ENCODE data around the gene BMERB1.
"Not testable (repeated sequence)": the region's sequence is repeated elsewhere in the genome, so short reads cannot be mapped to it uniquely, and the experiment has no call there.

Gene BMERB1

DNA sequence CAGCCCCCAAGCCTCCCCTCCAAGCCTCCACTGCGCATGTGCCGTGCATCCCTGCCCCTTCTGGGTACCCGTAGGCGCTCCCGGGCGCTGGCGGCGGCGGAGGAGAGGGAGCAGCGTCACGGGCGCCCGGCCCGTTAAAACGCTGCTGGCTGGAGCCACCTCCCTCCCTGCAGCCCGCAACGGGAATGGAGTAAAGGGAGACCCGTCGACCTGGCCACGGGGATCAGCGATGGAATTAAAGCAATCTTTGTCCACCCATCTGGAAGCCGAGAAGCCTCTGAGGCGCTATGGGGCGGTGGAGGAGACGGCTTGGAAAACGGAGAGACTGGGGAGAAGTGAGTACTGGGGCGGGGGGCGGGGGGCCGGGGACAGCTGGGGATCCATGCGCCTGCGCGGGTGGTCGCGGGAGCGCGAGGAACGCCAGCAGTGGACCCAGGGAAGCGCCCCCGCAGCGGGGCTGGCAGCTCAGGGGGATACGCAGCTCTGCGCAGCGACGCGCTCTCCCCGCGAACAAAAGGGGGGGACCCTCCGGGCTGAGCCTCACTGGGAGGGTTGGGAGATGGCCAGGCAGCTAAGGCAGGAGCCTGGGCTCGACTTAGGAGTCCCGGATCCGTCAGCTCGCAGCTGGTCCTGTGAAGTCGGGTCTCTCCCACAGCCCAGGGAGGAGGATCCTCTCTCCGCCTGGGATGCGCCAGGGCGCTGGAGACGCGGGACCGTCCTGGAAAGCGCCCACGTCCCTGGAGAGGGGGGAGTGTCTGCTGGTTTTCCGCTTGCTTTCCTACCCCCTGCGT is at the start of gene BMERB1:
TSS of gene BMERB1 (plus strand) at position 164 of the 791 bp plus-strand sequence. CDS start at position 230, 66 bp downstream.
- peak; percentile 84 for DNase-seq

DNA sequence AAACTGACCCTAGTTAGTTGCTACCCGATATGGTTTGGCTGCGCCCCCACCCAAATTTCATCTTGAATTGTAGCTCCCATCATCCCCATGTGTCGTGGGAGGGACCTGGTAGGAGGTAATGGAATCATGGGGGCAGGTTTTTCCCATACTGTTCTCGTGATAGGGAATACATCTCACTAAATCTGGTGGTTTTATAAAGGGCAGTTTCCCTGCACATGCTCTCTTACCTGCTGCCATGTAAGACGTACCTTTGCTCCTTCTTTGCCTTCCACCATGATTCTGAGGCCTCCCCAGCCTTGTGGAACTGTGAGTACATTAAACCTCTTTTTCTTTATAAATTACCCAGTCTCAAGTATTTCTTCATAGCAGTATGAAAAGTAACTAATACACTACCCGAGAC is 46.3 kb upstream of the BMERB1 start:
- not testable (repeated sequence) for DNase-seq

DNA sequence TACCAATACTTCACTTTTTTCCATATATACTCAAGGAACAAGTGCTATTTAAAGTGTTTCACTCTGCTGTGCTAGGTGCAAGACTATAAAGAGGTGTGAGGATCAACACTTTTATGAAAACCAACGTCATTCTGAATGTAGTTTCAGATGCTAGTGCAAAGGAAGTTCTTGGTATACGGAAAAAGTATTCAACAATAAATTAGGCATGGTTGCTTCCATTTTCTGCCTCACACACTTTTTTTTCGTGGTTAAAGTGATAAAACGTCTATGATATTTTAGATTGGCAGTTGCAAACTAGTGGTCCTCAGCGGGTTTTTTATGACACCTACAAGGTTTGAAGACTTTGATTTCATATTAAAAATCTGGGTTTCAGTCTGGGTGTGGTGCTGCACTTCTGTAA is 44.5 kb upstream of the BMERB1 start:
- not testable (repeated sequence) for DNase-seq

DNA sequence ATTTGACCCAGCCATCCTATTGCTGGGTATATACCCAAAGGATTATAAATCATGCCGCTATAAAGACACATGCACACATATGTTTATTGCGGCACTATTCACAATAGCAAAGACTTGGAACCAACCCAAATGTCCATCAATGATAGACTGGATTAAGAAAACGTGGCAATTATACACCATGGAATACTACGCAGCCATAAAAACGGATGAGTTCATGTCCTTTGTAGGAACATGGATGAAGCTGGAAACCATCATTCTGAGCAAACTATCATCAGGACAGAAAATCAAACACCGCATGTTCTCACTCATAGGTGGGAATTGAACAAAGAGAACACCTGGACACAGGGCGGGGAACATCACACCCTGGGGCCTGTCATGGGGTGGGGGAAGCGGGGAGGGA is 41.4 kb upstream of the BMERB1 start:
- not testable (repeated sequence) for DNase-seq

DNA sequence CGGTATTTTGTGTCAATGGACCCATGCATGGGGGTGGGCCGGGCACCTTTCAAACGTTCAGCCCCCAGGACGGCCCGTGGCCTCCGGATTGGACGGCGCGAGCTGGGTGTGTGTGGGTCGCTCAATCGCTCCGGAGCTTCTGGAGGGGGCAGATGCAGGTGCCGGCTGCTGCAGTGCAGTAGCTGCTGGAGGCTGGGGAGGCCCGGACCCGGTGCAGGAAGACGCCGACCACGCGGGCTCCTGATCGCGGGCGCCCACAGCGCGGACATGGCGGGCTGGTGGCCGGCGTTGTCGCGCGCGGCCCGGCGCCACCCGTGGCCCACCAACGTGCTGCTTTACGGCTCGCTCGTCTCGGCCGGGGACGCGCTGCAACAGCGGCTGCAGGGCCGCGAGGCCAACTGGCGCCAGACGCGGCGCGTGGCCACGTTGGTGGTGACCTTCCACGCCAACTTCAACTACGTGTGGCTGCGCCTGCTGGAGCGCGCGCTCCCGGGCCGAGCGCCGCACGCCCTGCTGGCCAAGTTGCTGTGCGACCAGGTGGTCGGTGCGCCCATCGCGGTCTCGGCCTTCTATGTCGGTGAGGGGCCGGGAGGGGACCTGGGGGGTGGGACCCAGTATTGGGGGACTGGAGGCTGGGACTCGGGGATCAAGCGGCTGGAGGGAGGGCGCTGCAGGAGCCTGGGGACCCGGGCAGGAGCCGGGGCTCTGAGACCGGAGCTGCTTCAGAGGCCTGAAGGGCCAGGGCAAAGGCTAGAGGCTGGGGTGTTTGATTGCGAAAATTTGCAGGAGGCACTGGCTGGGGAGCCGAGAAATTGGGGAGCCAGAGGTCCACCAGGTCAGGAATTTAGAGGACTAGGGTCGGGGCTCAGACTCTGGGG is 38.5 kb upstream of the BMERB1 start, which contains the start of gene MPV17L:
TSS of gene MPV17L (plus strand) at position 124 of the 878 bp plus-strand sequence. CDS start at position 268, 144 bp downstream.
- DNase-seq: not testable (repeated sequence)

DNA sequence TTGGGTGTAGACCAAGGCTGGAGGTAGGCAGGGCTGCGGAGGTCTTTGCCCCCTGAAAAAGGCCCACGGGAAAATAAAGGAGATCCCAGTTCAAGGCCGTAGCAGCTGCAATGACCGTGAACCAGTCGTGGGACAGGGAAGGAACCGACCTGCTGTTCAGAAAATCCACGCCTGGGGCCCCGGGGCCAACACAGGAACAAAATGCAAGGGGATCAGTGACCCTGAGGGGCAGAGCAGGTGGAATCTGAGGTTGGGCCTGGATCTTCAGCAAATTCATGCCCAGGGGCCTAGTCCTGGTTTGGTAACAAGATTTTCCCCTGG is 37.9 kb upstream of the BMERB1 start:
- not testable (repeated sequence) for DNase-seq

DNA sequence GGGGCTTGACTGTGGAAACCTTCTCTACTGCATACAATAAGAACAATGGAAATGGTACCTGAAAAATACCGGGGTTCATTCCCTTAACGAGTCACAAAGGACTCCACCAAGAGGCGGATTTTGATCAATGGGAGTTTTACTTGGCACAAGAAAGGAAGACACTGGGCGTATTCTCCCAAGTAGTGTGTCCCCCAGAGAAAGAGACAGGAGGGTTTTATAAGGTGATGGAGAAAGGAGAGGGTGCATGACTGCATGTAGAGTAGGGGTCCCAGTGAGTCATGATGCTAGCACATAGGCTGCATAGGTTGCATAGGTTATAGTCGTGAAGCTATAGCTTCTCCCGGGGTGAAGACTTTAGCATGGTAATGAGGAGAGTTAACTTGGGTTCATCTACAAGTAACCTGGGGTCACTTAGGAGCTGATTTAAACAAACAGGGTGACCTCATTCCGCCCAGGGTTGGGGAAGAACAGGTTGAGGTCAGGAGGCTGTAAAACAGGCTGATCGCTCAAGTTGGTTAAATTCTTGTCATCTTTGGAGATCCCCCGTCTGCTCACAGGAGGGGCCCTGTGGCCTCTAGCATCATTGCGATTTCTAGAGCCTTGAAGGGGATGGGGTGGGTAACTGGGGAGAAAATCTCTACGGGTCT is 37.3 kb upstream of the BMERB1 start:
- DNase-seq: no peak

DNA sequence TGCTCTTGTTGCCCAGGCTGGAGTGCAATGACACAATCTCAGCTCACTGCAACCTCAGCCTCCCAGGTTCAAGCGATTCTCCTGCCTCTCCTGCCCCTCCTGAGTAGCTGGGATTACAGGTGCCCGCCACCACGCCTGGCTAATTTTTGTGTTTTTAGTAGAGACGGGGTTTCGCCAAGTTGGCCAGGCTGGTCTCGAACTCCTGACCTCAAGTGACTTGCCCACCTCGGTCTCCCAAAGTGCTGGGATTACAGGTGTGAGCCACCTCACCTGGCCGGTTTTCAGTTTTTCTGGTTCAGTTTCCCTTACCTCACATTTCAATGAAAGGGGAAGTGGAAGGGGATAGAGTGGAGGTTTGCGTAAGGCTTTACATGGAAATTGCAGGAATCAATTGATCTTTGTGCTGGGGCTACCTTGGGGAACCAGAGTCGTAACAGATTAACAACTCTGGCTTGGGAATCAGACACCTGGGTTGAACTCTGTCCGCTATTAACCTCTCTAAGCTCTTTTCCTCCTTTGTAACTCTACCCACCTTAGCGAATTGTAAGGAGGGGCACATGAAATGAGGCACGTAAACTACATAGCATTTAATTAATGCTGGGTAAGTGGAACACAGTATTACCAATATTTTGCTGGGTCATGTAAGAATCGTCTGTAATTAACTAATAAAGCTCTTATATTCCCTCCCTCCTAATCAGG is 35.6 kb upstream of the BMERB1 start:
- no peak for DNase-seq

DNA sequence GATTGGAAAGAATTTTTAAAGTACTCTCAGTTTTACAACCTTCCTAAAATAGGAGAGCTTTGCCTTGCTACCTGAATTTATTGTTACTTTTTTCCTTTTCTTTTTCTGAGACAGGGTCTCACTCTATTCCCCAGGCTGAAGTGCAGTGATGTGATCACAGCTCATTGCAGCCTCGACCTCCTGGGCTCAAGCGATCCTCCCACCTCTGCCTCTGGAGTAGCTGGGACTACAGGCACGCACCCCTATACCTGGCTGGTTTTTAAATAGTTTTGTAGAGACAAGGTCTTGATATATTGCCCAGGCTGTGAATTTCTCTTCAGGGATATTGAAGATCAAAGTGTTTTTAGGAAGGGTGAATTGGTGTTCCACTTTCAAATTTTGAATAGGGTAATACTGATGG is 35.1 kb upstream of the BMERB1 start:
- DNase-seq: no peak

DNA sequence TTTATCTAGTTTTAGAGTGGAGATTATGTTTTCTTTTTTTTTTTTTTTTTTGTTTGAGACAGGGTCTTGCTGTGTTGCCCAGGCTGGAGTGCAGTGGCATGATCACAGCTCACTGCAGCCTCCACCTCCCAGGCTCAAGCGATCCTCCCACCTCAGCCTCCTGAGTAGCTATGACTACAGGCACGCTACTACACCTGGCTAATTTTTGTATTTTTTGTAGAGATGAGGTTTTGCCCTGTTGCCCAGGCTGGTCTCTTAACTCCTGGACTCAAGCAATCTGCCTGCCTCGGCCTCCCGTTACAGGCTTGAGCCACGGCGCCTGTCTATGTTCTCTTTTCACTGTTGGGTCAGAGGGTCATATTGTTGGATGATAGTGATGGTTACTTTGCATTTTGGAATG is 34.1 kb upstream of the BMERB1 start:
- DNase-seq: not testable (repeated sequence)

DNA sequence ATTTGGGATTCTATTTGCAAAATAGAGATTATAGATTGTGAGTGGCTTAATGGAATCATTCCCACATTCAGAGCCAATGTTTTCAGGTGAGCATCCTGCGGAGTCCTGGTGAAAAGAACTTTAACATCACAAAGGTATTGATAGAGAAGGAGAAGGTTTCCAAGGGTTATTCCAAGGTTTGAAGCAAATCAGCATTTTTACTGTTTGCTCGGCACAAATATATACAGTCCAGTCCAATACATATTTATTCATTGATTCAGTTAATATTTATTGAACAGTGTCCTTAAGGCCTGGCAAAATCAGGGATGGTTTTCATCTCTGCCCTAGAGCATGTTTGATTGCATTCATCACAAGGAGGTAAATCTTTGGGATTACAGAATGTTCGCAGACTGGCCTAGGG is 32.4 kb upstream of the BMERB1 start:
- DNase-seq: no peak

DNA sequence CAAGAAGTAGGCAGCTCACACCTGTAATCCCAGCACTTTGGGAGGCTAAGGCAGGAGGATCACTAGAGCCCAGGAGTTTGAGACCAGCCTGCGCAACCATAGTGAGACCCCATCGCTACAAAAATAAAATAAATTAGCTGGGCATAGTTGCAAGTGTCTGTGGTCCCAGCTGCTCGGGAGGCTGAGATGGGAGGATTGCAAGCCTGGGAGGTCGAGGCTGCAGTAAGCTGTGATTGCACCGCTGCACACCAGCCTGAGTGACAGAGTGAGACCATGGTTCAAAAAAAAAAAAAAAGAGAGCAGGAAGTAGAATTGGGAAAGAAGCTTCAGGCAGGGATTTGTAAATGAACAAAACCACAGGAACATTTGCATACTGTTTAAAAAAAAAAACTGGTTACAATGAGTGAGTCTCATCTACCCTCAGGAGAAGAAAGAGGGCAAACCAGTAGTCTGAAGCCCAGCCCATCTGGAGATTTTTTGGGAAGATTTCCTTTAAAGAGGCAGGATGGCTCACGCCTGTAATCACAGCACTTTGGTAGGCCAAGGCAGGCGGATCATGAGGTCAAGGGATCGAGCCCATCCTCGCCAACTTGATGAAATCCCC is 30.9 kb upstream of the BMERB1 start:
- DNase-seq: no peak

DNA sequence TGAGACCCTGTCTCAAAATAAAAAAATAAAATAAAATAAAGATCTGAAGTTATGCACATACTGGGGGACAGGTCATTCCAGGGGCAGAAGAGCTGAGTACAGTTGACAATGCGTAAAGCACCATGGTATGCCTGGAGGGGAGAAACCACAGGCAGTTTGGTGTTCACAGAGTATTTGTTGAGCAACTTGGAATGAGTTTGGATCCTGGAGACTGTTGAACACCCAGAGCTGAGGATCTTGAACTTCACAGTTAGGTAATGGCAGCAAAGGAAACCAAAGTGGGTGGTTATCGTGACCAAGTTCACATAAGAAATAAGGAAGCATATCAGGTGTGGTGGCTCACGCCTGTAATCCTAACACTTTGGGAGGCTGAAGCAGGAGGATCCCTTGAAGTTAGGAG is 30.3 kb upstream of the BMERB1 start:
- DNase-seq: not testable (repeated sequence)

DNA sequence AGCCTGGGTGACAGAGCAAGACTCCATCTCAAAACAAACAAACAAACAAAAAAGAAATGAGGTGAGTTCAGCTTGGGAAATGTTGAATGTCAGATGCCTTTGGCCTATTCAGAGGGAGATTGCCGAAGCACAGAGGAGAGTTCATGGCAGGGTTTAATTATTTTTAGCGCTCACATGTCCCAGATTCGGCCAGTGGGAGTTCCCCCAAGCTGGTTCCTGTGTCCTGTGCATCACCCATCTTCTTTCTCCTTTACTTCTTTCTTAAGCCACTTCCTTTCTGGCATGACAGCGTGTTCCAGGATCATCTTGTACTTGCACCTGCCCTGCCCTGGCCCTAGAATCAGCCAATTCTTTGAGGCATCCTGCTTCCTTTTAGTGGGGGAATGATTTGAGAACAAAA is 29.6 kb upstream of the BMERB1 start:
- no peak for DNase-seq

DNA sequence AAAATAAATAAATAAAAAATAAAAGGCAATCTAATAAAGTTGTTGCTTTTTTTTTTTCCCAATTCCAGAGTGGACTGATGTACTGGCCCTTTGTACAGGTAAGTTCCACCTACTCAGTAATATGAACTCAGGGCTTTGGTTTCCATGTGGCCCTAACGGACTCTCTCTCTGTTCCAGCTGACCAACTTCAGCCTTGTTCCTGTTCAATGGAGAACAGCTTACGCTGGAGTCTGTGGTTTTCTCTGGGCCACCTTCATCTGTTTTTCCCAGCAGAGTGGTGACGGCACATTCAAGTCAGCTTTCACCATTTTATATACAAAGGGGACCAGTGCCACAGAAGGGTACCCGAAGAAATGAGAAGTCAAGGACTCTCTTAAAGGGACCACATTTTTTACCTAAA is 26.6 kb upstream of the BMERB1 start:
- DNase-seq: not testable (repeated sequence)

DNA sequence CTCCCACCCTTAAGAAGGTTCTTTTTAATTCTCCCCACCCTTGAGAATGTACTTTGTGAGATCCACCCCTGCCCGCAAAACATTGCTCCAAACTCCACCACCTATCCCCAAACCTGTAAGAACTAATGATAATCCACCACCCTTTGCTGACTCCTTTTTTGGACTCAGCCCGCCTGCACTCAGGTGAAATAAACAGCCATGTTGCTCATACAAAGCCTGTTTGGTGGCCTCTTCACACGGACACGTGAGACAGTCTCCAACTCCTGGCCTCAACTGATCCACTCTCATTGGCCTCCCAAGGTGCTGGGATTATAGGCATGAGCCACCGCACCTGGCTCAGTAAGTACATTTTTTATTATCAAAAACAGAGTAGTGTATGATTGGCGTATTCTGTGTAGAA is 24.9 kb upstream of the BMERB1 start:
- DNase-seq: not testable (repeated sequence)

DNA sequence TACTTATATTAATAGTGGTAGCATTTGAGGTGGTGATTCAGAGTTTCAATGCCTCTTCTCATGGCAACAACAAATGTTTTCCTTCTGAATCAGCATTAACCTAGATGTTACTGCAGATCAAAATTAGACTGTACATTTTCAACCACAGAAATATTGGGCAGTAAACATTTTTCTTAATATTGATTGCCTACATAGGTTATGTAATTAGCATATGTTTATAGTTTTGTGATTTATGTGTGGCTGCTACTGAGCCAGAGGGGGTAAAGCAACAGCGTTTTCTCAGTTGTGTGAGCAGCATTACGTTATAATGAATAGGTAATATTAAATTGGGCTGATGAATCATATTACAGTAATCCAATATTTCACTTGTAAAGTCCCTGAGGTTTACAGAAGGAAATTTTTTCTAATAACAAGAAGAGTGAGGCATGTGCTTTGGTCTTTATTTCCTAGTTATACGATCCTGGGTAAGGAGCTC is 18.8 kb upstream of the BMERB1 start:
- no peak for DNase-seq

DNA sequence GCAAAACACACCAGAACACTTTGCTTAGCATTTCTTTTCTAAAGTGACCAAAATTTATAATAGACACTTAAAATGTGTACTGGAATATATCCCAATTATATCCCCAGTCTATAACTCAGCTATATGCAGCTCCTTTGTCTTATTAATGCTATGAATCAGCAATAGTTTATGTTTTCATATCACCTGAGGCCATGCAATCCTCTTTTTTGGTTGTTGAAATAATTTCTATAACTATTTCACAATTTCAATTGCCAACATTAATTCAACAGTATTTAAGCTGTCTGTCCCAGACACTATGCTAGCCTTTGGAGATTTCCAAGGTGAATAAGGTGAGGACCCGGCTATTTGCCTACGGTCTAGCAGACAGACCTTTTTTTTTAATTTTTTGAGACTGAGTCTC is 17.2 kb upstream of the BMERB1 start:
- no peak for DNase-seq

DNA sequence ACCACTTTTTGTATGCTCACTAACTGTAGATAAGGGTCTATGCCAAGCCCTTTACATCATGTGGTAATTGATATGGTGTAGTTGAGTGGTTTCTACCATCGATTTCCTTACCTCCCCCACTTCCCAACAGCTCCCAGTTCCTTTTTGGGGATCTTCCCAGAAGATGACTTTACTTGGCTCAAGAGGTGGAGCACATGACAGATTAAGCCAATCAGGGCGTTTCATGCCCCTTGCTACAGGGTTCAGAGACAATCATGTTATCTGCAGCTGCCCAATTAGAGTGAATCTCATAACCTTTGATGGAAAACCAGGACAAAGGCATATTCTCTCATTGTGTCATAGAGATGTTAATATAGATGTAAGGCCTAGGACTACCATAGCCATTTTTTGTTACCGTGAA is 16.2 kb upstream of the BMERB1 start:
- no peak for DNase-seq

DNA sequence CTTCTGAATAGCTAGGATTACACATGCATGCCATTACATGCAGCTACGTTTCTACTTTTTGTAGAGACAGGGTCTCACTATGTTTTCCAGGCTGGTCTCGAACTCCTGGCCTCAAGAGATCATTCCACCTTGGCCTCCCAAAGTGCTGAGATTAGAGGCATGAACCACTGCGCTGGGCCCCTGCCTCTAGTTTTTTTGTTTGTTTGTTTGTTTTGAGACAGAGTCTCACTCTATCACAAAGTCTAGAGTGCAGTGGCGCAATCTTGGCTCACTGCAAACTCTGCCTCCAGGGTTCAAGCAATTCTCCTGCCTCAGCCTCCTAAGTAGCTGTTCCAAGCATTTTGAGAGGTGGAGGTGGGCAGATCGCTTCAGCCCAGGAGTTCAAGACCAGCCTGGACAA is 12.7 kb upstream of the BMERB1 start:
- DNase-seq: not testable (repeated sequence)

DNA sequence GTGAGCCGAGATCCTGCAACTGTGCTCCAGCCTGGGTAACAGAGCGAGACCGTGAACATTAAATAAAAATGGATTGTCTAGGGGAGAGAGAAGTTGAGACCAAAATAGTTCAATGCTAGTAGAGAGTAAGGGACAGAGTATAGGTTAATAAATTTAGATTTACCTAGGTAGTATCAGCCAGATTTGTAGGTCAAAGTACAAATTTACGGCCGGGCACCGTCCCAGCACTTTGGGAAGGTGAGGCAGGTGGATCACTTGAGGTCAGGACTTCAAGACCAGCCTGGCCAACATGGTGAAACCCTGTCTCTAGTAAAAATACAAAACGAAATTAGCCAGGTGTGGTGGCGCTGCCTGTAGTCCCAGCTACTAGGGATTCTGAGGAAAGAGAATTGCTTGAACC is 12.2 kb upstream of the BMERB1 start:
- DNase-seq: no peak

DNA sequence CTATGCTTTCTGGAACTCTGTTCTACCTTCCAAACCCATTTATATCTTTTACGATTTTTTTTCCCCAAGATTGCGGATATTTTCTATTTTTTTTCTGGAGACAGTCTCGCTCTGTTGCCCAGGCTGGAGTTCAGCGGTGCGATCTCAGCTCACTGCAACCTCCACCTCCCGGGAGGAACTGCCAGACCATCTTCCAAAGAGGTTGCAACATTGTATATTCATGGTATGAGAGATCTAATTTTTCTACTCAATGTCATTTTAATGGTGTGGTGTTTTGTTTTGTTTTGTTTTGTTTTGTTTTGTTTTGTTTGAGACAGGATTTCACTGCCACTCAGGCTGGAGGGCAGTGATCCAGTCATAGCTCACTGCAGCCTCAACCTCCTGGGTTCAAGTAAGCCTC is 8.5 kb upstream of the BMERB1 start:
- no peak for DNase-seq
